Karpas-422 (cell line): Measurements from ENCODE around the gene SHISA5. TPM values are rescaled to one million over a fixed set of nuclear protein-coding genes. Genes with fewer than 3 reads are reported as not detected.
A peak's percentile ranks its signal among the peaks of the same experiment; 100 is the strongest.
"Not testable (repeated sequence)": the region's sequence is repeated elsewhere in the genome, so short reads cannot be mapped to it uniquely, and the experiment has no call there.

Experiments used
- DNase-seq: peaks from one replicate; pipeline ENCODE4 v3.0.0-alpha.2; 2015
- H2AFZ ChIP-seq: fragments of 200-600 bp; sonication (generic); 2 replicates; pipeline ENCODE4 v1.6.1; 2014; ENCODE audit warnings: antibody characterized with exemption, low read length, mixed read lengths
- H3K27ac ChIP-seq: fragments of 200-600 bp; sonication (generic); 2 replicates; pipeline ENCODE4 v1.5.1; 2014; ENCODE audit warnings: mild to moderate bottlenecking, low read length, moderate library complexity
- H3K27me3 ChIP-seq: fragments of 200-600 bp; sonication (generic); 2 replicates; pipeline ENCODE4 v1.6.1; 2014; ENCODE audit warnings: low read length, mixed read lengths
- H3K36me3 ChIP-seq: fragments of 200-600 bp; sonication (generic); 2 replicates; pipeline ENCODE4 v1.6.1; 2014; ENCODE audit warnings: low read length, mixed read lengths; ENCODE audit not compliant: insufficient read depth
- H3K4me1 ChIP-seq: fragments of 200-600 bp; sonication (generic); 2 replicates; pipeline ENCODE4 v1.6.1; 2014; ENCODE audit warnings: mild to moderate bottlenecking, low read length, mixed read lengths
- H3K4me2 ChIP-seq: fragments of 200-600 bp; sonication (generic); 2 replicates; pipeline ENCODE4 v1.6.1; 2014; ENCODE audit warnings: low read length, low read depth, mild to moderate bottlenecking; ENCODE audit not compliant: poor library complexity, severe bottlenecking
- H3K4me3 ChIP-seq: fragments of 200-600 bp; sonication (generic); 2 replicates; pipeline ENCODE4 v1.5.1; 2014; ENCODE audit warnings: mild to moderate bottlenecking, antibody characterized with exemption, low read length, mixed read lengths
- H3K79me2 ChIP-seq: fragments of 200-600 bp; sonication (generic); 2 replicates; pipeline ENCODE4 v1.6.1; 2014; ENCODE audit warnings: mild to moderate bottlenecking, low read length, mixed read lengths
- H3K9ac ChIP-seq: fragments of 200-600 bp; sonication (generic); 2 replicates; pipeline ENCODE4 v1.6.0; 2014; ENCODE audit warnings: low read length
- H3K9me2 ChIP-seq: fragments of 200-600 bp; sonication (generic), shearing (Covaris generic); replicated peaks from 2 replicates; pipeline ENCODE4 v1.6.0; 2014; ENCODE audit warnings: mild to moderate bottlenecking, low read length, moderate library complexity; ENCODE audit not compliant: insufficient read depth
- H3K9me3 ChIP-seq: fragments of 300-700, 200-600 bp; sonication (generic); 2 replicates; pipeline ENCODE4 v1.6.1; 2014; ENCODE audit warnings: low read length, mixed read lengths
- H4K20me1 ChIP-seq: fragments of 200-600 bp; sonication (generic); 2 replicates; pipeline ENCODE4 v1.6.1; 2014; ENCODE audit warnings: mild to moderate bottlenecking, antibody characterized with exemption, low read length, low read depth; ENCODE audit not compliant: insufficient read depth
- total RNA-seq: library from RNA; depleted of rRNA; stranded (reverse); fragments of >200 nt; shearing (Covaris generic); gene quantifications from 2 replicates; pipeline ENCODE4 v1.2.3, GENCODE V29; 2014; ENCODE audit warnings: low replicate concordance

The SHISA5 gene
- total RNA-seq, 1 experiment from 2014 or later, result 149 TPM

DNA sequence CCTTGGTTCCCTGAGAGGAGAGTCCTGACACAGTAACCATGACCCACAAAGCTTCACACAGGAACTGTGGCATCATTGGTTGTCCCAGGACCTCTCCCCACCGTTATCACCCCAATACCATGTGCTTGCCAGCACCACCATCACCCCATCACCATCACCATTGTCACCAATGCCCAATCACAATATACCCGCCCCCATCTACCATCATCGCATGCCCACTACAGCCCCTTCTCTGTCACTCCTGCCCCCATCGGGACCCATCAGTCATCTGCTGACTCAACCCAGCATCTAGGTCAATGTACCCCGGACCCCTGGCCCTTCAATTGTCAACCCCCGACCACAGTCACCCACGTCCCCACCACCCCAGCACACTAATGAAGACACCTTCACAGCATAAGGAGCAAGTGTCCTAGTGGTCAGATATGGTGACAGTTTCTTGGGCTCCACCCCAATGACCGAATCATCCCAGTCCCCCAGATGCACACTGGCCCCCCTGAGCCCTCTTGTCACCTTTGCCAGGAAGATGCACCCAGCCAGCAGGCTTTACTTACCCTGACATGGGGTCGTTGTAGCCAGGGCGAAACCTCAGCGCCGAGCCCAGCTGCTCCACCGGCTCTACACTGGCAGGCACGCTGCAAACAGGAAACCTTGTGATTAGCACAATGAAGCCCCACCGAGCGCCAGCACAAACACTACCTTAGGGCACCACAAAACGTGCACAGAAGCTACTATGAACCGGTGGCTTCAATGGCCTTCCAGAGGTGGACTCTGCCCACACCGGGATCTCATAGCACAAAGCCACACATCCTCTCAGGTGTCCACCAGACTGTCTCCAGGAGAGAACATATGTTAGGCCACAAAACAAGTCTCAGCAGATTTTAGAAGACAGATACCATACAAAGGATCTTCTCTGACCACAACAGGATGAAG is 25.1 kb downstream of the SHISA5 start:
- H3K4me1 ChIP-seq, result peaks cover 5% of the 10 kb centered on the region; the same call in 1 of the 2 replicates

DNA sequence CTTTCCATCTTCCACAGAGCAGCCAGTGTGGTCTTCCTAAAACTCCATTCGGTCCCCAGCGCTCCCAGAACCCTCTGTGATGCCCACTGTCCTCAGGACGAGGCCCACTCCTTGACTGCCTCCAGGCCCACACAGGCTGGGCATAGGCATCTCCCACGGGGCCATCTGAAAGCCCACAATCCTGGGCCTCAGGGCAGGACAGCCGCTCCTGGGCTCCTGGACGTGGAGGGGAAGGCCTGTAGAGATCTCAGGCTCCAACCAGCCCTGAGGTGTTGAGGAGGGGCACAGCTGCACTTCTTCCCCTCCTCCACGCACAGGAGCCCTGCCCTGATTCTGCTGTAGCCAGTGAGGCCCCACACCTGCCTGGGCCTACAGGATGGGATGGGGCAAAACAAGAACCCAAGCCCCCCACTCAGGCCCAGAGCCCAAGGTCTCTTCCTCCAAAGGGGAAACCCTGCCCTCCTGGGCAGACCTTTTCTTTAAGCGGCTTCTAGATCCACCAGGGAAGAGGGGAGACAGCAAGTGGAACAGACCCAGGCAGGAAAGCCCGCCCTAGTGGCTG is 25.9 kb downstream of the SHISA5 start:
- H3K27ac ChIP-seq, result no peak overlapping the region
- H3K4me3 ChIP-seq, result no peak overlapping the region
- no peak for DNase-seq
- no peaks in the 10 kb centered on the region for H3K27me3 ChIP-seq
- peaks cover 12% of the 10 kb centered on the region for H3K4me1 ChIP-seq
- H3K36me3 ChIP-seq, result no peaks in the 10 kb centered on the region
- no peaks in the 10 kb centered on the region for H4K20me1 ChIP-seq
- no peak overlapping the region for H3K9ac ChIP-seq
- H2AFZ ChIP-seq, result no peak overlapping the region
- no peaks in the 10 kb centered on the region for H3K79me2 ChIP-seq
- no peaks in the 10 kb centered on the region for H3K9me2 ChIP-seq
- no peak overlapping the region for H3K4me2 ChIP-seq
- no peaks in the 10 kb centered on the region for H3K9me3 ChIP-seq

More for the DNA sequence above, 25.1 kb downstream of the SHISA5 start:
- H3K27ac ChIP-seq, result no peak overlapping the region
- H3K4me3 ChIP-seq, result no peak overlapping the region
- H3K9me3 ChIP-seq, result no peaks in the 10 kb centered on the region
- no peaks in the 10 kb centered on the region for H4K20me1 ChIP-seq
- DNase-seq, result no peak
- H2AFZ ChIP-seq, result no peak overlapping the region
- H3K9me2 ChIP-seq, result no peaks in the 10 kb centered on the region
- no peak overlapping the region for H3K9ac ChIP-seq
- no peaks in the 10 kb centered on the region for H3K79me2 ChIP-seq
- H3K4me2 ChIP-seq, result no peak overlapping the region
- H3K36me3 ChIP-seq, result no peaks in the 10 kb centered on the region
- no peaks in the 10 kb centered on the region for H3K27me3 ChIP-seq

DNA sequence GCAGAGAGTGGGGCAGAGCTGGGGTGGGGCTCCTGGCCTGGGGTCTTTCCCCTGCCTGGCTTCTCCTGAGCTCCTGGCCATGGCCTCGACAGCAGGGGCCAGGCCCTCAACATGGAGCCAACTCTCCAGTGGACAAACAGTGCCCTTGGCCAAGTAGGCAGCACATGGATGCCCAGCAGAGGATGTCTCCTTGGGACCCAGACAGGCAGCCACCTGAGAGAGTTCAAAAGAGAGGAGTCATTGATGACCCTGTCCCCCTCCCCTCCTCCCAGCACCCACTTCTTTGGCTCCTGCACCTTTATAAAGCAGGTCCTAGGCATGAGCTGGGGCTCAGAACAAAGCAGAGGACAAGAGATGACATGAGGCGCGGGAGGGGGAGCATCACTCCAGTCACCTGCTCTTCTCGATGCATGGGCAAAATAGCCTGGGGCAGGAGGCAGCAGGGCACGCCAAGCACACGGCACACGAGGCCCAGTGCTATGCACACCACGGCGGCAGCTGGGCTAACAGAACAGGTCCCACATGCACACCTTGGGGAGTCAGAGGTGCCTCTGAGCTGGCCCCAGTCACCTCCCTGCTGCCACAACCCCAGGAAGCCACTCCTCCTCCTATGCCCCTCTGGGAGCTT is 27.4 kb downstream of the SHISA5 start:
- no peak for DNase-seq
- H3K9me3 ChIP-seq, result no peaks in the 10 kb centered on the region

DNA sequence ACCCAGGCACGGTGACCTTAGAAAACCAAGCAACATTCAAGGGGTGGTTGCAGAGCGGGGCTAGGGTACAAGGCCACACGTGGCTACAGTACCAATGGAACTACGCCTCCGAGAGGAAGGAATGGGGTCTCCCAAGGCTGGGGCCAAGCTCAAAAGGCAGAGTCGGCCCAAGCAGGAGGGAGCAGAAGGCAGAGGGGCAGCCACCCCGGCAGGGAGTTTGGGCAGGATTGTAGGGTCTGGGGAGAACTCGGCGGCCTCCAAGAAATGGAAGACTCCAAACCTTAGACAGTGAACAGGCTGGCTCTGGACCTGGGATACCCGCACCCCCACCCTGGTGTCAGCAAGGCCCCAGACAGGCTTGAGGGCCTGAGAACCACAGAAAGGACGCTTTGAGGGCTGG is 28.8 kb downstream of the SHISA5 start:
- no peaks in the 10 kb centered on the region for H3K9me3 ChIP-seq
- H3K79me2 ChIP-seq, result peaks cover 25% of the 10 kb centered on the region
- H3K27ac ChIP-seq, result no peak overlapping the region
- DNase-seq, result no peak
- H3K4me2 ChIP-seq, result no peak overlapping the region
- peaks cover 31% of the 10 kb centered on the region for H3K4me1 ChIP-seq
- H3K9ac ChIP-seq, result no peak overlapping the region
- H3K4me3 ChIP-seq, result no peak overlapping the region
- H3K36me3 ChIP-seq, result no peaks in the 10 kb centered on the region
- H3K27me3 ChIP-seq, result no peaks in the 10 kb centered on the region
- no peaks in the 10 kb centered on the region for H3K9me2 ChIP-seq
- H4K20me1 ChIP-seq, result no peaks in the 10 kb centered on the region
- H2AFZ ChIP-seq, result no peak overlapping the region

More for the DNA sequence above, 27.4 kb downstream of the SHISA5 start:
- Histone ChIP-seq H3K4me2 (no peak overlapping the region), H3K4me3 (no peak overlapping the region), H3K9ac (no peak overlapping the region), H3K36me3 (no peaks in the 10 kb centered on the region), H3K27me3 (no peaks in the 10 kb centered on the region), H3K9me2 (no peaks in the 10 kb centered on the region), H3K79me2 (peaks cover 12% of the 10 kb centered on the region), H3K4me1 (peaks cover 21% of the 10 kb centered on the region), H3K27ac (no peak overlapping the region), H2AFZ (no peak overlapping the region), H4K20me1 (no peaks in the 10 kb centered on the region)

DNA sequence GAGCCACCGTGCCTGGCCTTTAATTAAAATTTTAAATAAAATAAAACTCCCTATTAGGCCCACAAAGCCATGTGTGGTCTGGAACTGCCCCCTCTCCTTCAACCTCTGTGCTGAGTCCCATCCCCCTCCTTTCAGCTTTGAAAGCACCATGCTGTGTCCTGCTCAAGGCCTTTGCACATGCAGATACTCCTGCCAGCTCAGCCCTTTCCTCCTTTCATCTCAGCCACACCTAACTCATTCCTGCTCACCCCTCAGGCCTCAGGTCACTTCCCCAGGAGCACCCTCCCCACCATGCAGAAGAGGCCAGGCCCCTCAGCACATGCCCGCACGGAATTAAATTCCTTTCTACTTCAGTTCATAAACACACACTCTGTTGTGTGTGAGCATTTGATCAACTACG is 29.4 kb downstream of the SHISA5 start:
- Histone ChIP-seq H3K9ac (no peak overlapping the region), H2AFZ (no peak overlapping the region), H4K20me1 (no peaks in the 10 kb centered on the region), H3K4me2 (no peak overlapping the region), H3K79me2 (peaks cover 30% of the 10 kb centered on the region), H3K9me2 (no peaks in the 10 kb centered on the region), H3K36me3 (no peaks in the 10 kb centered on the region), H3K27ac (no peak overlapping the region), H3K4me1 (peaks cover 37% of the 10 kb centered on the region), H3K27me3 (no peaks in the 10 kb centered on the region), H3K9me3 (no peaks in the 10 kb centered on the region), H3K4me3 (no peak overlapping the region)
- peak; percentile 38 for DNase-seq

GRCh38 chr3:48474031-48474430 is 29.9 kb downstream of the SHISA5 start:
- H3K4me2 ChIP-seq, H3K9me3 ChIP-seq, H2AFZ ChIP-seq, H3K27me3 ChIP-seq, H4K20me1 ChIP-seq, H3K4me3 ChIP-seq, DNase-seq, H3K9ac ChIP-seq, H3K36me3 ChIP-seq, H3K9me2 ChIP-seq: not testable (repeated sequence)
- H3K79me2 ChIP-seq, result peaks cover 36% of the 10 kb centered on the region
- peaks cover 42% of the 10 kb centered on the region for H3K4me1 ChIP-seq
- 0 out of 2 replicates have a peak overlapping the region, but pooled peaks have one; percentile 52 for H3K27ac ChIP-seq

GRCh38 chr3:48473617-48473952 is 30.4 kb downstream of the SHISA5 start:
- H3K4me3 ChIP-seq, result peak overlapping the region; percentile 79; the same call in 1 of the 2 replicates
- H2AFZ ChIP-seq, result peak overlapping the region; percentile 60; the same call in 1 of the 2 replicates
- H3K27me3 ChIP-seq, result no peaks in the 10 kb centered on the region
- no peaks in the 10 kb centered on the region for H3K9me3 ChIP-seq
- no peak for DNase-seq
- H3K9ac ChIP-seq, result peak overlapping the region; percentile 86
- H3K27ac ChIP-seq, result peak overlapping the region; percentile 52
- peak overlapping the region; percentile 73 for H3K4me2 ChIP-seq
- H3K36me3 ChIP-seq, result peaks cover 5% of the 10 kb centered on the region
- H4K20me1 ChIP-seq, result no peaks in the 10 kb centered on the region; the same call in 1 of the 2 replicates
- H3K4me1 ChIP-seq, result peaks cover 47% of the 10 kb centered on the region
- peaks cover 40% of the 10 kb centered on the region for H3K79me2 ChIP-seq
- no peaks in the 10 kb centered on the region for H3K9me2 ChIP-seq
